K562 (cell line): ENCODE data around the gene EGFL6. TPM values are rescaled to one million over a fixed set of nuclear protein-coding genes. Genes with fewer than 3 reads are reported as not detected.
A peak's percentile ranks its signal among the peaks of the same experiment; 100 is the strongest.

Experiments used
- FOXK2 ChIP-seq, 2 experiments: fragments of 450-650 bp; IDR thresholded peaks in 1 of 2; conservative IDR thresholded peaks in 1 of 2; 2 replicates each; pipeline ENCODE4 v1.6.1; 2016; ENCODE audit warnings: low read depth in 2 of 2, mild to moderate bottlenecking in 1 of 2
- MYC ChIP-seq, 2 experiments: fragments of 250-450 bp in 1 of 2; sonication (Bioruptor Pico) in 1 of 2; IDR thresholded peaks; 2 replicates each; pipeline versions ENCODE4 v1.5.1 to v1.6.1; 2012 to 2021; ENCODE audit warnings: low read depth in 2 of 2, borderline replicate concordance in 1 of 2, improper control_type of control experiment in 1 of 2, low read length in 1 of 2, mild to moderate bottlenecking in 1 of 2, moderate library complexity in 1 of 2
- NR2C1 ChIP-seq, 2 experiments: fragments of 450-650 bp; IDR thresholded peaks; 2 replicates each; pipeline ENCODE4 v1.6.1; 2017; ENCODE audit warnings: mild to moderate bottlenecking in 2 of 2, antibody characterized with exemption in 1 of 2, inconsistent platforms in 1 of 2, missing compliant biosample characterization in 1 of 2, missing genetic modification characterization in 1 of 2
- PHF8 ChIP-seq: fragments of 200-600 bp; sonication (generic); IDR thresholded peaks from 2 replicates; pipeline ENCODE4 v1.6.1; 2012; ENCODE audit warnings: mixed run types, mild to moderate bottlenecking, inconsistent platforms, low read length, moderate library complexity, borderline replicate concordance
- POLR2A ChIP-seq: fragments of 450-650 bp; conservative IDR thresholded peaks from 2 replicates; pipeline ENCODE4 v1.6.1; 2016
- RCOR1 ChIP-seq, 2 experiments: IDR thresholded peaks; 2 replicates each; pipeline ENCODE4 v1.6.1; 2012; ENCODE audit warnings: low read depth in 2 of 2, low read length in 2 of 2, borderline replicate concordance in 1 of 2, improper control_type of control experiment in 1 of 2
- SIX5 ChIP-seq, 2 experiments: IDR thresholded peaks; 2 replicates each; pipeline ENCODE4 v1.6.1; 2011; ENCODE audit warnings: low read length in 2 of 2, borderline replicate concordance in 1 of 2, low read depth in 1 of 2, mild to moderate bottlenecking in 1 of 2, moderate library complexity in 1 of 2; ENCODE audit not compliant: insufficient read depth in 1 of 2
- SMARCE1 ChIP-seq: fragments of 450-650 bp; IDR thresholded peaks from 2 replicates; pipeline ENCODE4 v1.7.1; 2016; ENCODE audit warnings: mild to moderate bottlenecking
- SUPT5H ChIP-seq: fragments of 450-650 bp; IDR thresholded peaks from 2 replicates; pipeline ENCODE4 v1.6.1; 2016
- polyA plus RNA-seq, 8 experiments: library from polyadenylated mRNA; depleted of rRNA in 4 of 8; stranded (reverse) in 5 of 8; unstranded in 3 of 8; fragments of >200 nt; fragmentation: Nextera tagmentation in 2 of 8; fragmentation: Illumina TruSeq in 1 of 8; extraction: Ambion mirVana in 2 of 8; extraction: Trizol in 1 of 8; gene quantifications; 2 replicates each; pipeline versions ENCODE4 v1.2.1 to v1.2.3, GENCODE V29; 2011 to 2014; ENCODE audit warnings: inconsistent platforms in 1 of 8, missing spikeins in 1 of 8
- total RNA-seq, 7 experiments: library from RNA; depleted of rRNA in 6 of 7; stranded (reverse); fragments of >200 nt in 6 of 7; fragmentation: Illumina TruSeq in 2 of 7; extraction: Trizol in 2 of 7; gene quantifications; 2 replicates each; pipeline versions ENCODE4 v1.2.1 to v1.2.3, GENCODE V29; 2011 to 2021; ENCODE audit warnings: low replicate concordance in 1 of 7
- TF ChIP-seq, protein P1 (sequence below): sonication (generic); formaldehyde crosslinking; IDR thresholded peaks from 2 replicates; pipeline ENCODE4 v1.5.0; 2020; ENCODE audit warnings: missing genetic modification reagents
- TF ChIP-seq, protein P2 (sequence below): fragments of 200-800 bp; sonication (Bioruptor generic); IDR thresholded peaks from 2 replicates; pipeline ENCODE4 v1.6.1; 2017; ENCODE audit warnings: missing genetic modification characterization, missing compliant biosample characterization
- TF ChIP-seq, protein P3 (sequence below): fragments of 200-800 bp; sonication (Bioruptor generic); IDR thresholded peaks from 2 replicates; pipeline ENCODE4 v1.6.1; 2017; ENCODE audit warnings: missing genetic modification characterization, missing compliant biosample characterization
- TF ChIP-seq, protein P4 (sequence below): IDR thresholded peaks from 2 replicates; pipeline ENCODE4 v1.6.1; 2014; ENCODE audit warnings: antibody characterized with exemption
- TF ChIP-seq, protein P5 (sequence below), 2 experiments: fragments of 450-650 bp; IDR thresholded peaks; 2 replicates each; pipeline ENCODE4 v1.6.1; 2018; ENCODE audit warnings: mild to moderate bottlenecking in 2 of 2, low read depth in 1 of 2; ENCODE audit not compliant: partially characterized antibody in 2 of 2

The EGFL6 gene
- total and polyA plus RNA-seq, 9 of the 15 experiments (the other 6 are each of a cell fraction or from before 2014, with no cell fraction given): 0.01 TPM; not detected in 8

DNA sequence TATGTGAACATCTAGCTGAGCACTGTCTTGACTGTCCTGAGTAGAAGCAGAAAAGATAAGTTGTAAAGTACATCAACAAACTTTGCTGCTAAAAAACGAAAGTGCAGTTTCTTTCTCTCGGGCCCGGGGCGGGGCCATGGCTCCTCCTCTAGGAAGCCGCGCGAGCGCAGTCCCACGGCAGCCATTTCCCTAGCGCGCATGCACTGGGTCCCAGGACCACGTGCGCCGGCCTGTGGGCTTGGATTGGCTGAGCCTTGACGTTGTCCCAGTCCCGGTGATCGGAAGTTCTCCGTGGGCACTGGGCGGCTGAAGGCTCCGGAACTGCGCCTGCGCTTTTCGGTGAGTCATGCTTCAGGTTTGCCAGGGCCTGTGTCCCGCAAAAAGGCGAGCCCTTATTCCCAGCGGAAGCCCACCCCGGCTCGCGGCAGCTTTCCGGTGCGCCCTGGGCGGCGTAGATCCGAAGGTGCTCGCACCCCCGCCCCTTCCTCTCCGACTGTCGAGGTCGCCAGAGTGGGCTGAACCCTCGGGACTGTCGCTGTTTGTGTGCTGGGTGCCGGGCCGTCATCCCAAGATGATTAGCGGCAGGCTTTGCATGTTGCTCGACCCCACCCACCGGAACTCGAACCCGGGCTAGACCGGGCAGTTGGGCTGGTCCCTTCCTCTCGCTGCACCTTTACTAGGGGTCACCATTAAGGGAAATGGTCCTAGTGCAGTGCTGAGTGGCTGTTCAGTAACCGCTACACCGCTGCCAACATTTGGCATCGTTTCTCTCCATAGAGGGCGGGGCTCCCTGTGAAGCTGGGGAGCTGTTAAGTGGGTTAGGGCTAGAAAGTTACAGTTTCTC, 83.7 kb downstream of the EGFL6 start, which contains the start of gene TCEANC (continued):
- TF ChIP-seq, protein P1, sequence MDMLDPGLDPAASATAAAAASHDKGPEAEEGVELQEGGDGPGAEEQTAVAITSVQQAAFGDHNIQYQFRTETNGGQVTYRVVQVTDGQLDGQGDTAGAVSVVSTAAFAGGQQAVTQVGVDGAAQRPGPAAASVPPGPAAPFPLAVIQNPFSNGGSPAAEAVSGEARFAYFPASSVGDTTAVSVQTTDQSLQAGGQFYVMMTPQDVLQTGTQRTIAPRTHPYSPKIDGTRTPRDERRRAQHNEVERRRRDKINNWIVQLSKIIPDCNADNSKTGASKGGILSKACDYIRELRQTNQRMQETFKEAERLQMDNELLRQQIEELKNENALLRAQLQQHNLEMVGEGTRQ (CRISPR knock-in tag): peak; percentile 98
- peak; percentile 32; the same call in 1 of the 2 replicates for TF ChIP-seq SMARCE1
- peak; percentile 89 for TF ChIP-seq MYC (IDR thresholded peaks at IDR 0.05; ENCODE audit: low read depth, low read length)
- TF ChIP-seq MYC (CRISPR knock-in tag; IDR thresholded peaks at IDR 0.05; ENCODE audit: borderline replicate concordance, low read depth): no peak
- TF ChIP-seq, protein P2, sequence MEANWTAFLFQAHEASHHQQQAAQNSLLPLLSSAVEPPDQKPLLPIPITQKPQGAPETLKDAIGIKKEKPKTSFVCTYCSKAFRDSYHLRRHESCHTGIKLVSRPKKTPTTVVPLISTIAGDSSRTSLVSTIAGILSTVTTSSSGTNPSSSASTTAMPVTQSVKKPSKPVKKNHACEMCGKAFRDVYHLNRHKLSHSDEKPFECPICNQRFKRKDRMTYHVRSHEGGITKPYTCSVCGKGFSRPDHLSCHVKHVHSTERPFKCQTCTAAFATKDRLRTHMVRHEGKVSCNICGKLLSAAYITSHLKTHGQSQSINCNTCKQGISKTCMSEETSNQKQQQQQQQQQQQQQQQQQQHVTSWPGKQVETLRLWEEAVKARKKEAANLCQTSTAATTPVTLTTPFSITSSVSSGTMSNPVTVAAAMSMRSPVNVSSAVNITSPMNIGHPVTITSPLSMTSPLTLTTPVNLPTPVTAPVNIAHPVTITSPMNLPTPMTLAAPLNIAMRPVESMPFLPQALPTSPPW (CRISPR knock-in tag): peak; percentile 37; the same call in 1 of the 2 replicates
- TF ChIP-seq SUPT5H: peak; percentile 76
- peak; percentile 20; the same call in 1 of the 2 replicates for TF ChIP-seq NR2C1 (IDR thresholded peaks at IDR 0.05)
- no peak for TF ChIP-seq NR2C1 (tag; IDR thresholded peaks at IDR 0.05)
- peak; percentile 52 to 64; a peak in 3 of 4 replicates for TF ChIP-seq FOXK2 (conservative IDR thresholded peaks at IDR 0.05 in 1 of 2, IDR thresholded peaks at IDR 0.05 in 1 of 2; ENCODE audit: low read depth in 2 of 2)
- TF ChIP-seq, protein P3, sequence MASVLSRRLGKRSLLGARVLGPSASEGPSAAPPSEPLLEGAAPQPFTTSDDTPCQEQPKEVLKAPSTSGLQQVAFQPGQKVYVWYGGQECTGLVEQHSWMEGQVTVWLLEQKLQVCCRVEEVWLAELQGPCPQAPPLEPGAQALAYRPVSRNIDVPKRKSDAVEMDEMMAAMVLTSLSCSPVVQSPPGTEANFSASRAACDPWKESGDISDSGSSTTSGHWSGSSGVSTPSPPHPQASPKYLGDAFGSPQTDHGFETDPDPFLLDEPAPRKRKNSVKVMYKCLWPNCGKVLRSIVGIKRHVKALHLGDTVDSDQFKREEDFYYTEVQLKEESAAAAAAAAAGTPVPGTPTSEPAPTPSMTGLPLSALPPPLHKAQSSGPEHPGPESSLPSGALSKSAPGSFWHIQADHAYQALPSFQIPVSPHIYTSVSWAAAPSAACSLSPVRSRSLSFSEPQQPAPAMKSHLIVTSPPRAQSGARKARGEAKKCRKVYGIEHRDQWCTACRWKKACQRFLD (CRISPR knock-in tag): peak; percentile 20; the same call in 1 of the 2 replicates
- peak; percentile 86 for TF ChIP-seq POLR2A
- TF ChIP-seq, protein P4, sequence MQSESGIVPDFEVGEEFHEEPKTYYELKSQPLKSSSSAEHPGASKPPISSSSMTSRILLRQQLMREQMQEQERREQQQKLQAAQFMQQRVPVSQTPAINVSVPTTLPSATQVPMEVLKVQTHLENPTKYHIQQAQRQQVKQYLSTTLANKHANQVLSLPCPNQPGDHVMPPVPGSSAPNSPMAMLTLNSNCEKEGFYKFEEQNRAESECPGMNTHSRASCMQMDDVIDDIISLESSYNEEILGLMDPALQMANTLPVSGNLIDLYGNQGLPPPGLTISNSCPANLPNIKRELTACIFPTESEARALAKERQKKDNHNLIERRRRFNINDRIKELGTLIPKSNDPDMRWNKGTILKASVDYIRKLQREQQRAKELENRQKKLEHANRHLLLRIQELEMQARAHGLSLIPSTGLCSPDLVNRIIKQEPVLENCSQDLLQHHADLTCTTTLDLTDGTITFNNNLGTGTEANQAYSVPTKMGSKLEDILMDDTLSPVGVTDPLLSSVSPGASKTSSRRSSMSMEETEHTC: 0 out of 2 replicates have a peak, but pooled peaks have one; percentile 5
- TF ChIP-seq PHF8: peak; percentile 70; the same call in 1 of the 2 replicates
- TF ChIP-seq SIX5 (IDR thresholded peaks at IDR 0.05; ENCODE audit: borderline replicate concordance in 1 of 2, insufficient read depth in 1 of 2, low read depth in 1 of 2, low read length in 2 of 2): no peak
- TF ChIP-seq RCOR1 (IDR thresholded peaks at IDR 0.05; ENCODE audit: borderline replicate concordance in 1 of 2, low read depth in 2 of 2, low read length in 2 of 2): peak in 1 of 2 experiments; percentile 28; a peak in 1 of 4 replicates
- TF ChIP-seq, protein P5, sequence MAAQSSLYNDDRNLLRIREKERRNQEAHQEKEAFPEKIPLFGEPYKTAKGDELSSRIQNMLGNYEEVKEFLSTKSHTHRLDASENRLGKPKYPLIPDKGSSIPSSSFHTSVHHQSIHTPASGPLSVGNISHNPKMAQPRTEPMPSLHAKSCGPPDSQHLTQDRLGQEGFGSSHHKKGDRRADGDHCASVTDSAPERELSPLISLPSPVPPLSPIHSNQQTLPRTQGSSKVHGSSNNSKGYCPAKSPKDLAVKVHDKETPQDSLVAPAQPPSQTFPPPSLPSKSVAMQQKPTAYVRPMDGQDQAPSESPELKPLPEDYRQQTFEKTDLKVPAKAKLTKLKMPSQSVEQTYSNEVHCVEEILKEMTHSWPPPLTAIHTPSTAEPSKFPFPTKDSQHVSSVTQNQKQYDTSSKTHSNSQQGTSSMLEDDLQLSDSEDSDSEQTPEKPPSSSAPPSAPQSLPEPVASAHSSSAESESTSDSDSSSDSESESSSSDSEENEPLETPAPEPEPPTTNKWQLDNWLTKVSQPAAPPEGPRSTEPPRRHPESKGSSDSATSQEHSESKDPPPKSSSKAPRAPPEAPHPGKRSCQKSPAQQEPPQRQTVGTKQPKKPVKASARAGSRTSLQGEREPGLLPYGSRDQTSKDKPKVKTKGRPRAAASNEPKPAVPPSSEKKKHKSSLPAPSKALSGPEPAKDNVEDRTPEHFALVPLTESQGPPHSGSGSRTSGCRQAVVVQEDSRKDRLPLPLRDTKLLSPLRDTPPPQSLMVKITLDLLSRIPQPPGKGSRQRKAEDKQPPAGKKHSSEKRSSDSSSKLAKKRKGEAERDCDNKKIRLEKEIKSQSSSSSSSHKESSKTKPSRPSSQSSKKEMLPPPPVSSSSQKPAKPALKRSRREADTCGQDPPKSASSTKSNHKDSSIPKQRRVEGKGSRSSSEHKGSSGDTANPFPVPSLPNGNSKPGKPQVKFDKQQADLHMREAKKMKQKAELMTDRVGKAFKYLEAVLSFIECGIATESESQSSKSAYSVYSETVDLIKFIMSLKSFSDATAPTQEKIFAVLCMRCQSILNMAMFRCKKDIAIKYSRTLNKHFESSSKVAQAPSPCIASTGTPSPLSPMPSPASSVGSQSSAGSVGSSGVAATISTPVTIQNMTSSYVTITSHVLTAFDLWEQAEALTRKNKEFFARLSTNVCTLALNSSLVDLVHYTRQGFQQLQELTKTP (IDR thresholded peaks at IDR 0.05; ENCODE audit: low read depth in 1 of 2, partially characterized antibody in 2 of 2): peak in 1 of 2 experiments; percentile 51
